Panc1 (cell line): ENCODE data around the gene ELOF1. TPM values are rescaled to one million over a fixed set of nuclear protein-coding genes. Genes with fewer than 3 reads are reported as not detected.
"Not testable (repeated sequence)": the region's sequence is repeated elsewhere in the genome, so short reads cannot be mapped to it uniquely, and the experiment has no call there.

Experiments
- ATAC-seq: fragments of 200-7000 bp; cut with Tn5 transposase; 2 replicates; pipeline ENCODE4 v1.9.1; 2020; ENCODE audit warnings: mild to moderate bottlenecking, moderate library complexity
- BruUV-seq: library from RNA; stranded (reverse); fragments of 400-500 nt; replicated peaks from 2 replicates; lab custom pipeline; 2021; lab: Mats Ljungman, UMichigan
- CTCF ChIA-PET: fragments of 300-600 bp; sonication (Branson Sonifier 250); formaldehyde crosslinking; loops from one replicate; lab custom pipeline; 2022; ENCODE audit warnings: antibody characterized with exemption; lab: Charles Lee
- POLR2A ChIA-PET: fragments of 300-600 bp; sonication (Branson Sonifier 250); formaldehyde crosslinking; loops from one replicate; lab custom pipeline; 2022; ENCODE audit warnings: antibody characterized with exemption; lab: Charles Lee
- DNase-seq: peaks from one replicate; pipeline ENCODE4 v3.0.0-alpha.2; 2010; ENCODE audit warnings: low read depth, low spot score
- H3K27ac ChIP-seq: 2 replicates; pipeline ENCODE4 v1.5.1; 2011; ENCODE audit warnings: mild to moderate bottlenecking, low read length, inconsistent platforms
- H3K27me3 ChIP-seq: fragments of 200-500 bp; sonication (Bioruptor generic); 2 replicates; pipeline ENCODE4 v1.6.0; 2014; ENCODE audit warnings: low read length, inconsistent platforms; ENCODE audit not compliant: control insufficient read depth, insufficient read depth
- H3K36me3 ChIP-seq: fragments of 200-500 bp; sonication (Bioruptor generic); 2 replicates; pipeline ENCODE4 v1.5.1; 2014; ENCODE audit warnings: inconsistent platforms, mild to moderate bottlenecking, low read length, moderate library complexity; ENCODE audit not compliant: control insufficient read depth, insufficient read depth
- H3K4me1 ChIP-seq: 2 replicates; pipeline ENCODE4 v1.5.1; 2011; ENCODE audit warnings: inconsistent platforms, mild to moderate bottlenecking, low read length, moderate library complexity; ENCODE audit not compliant: control insufficient read depth, insufficient read depth
- H3K4me3 ChIP-seq, 2 experiments: 2 replicates each; pipeline ENCODE4 v1.5.1; 2011 to 2012; ENCODE audit warnings: low read depth in 2 of 2, low read length in 2 of 2, mild to moderate bottlenecking in 2 of 2, inconsistent platforms in 1 of 2, moderate library complexity in 1 of 2
- H3K9me3 ChIP-seq: fragments of 200-500 bp; sonication (Bioruptor generic); 2 replicates; pipeline ENCODE4 v1.5.1; 2014; ENCODE audit warnings: low read depth, mild to moderate bottlenecking, inconsistent platforms, low read length, moderate library complexity; ENCODE audit not compliant: control insufficient read depth, insufficient read depth
- POLR2AphosphoS5 ChIP-seq: IDR thresholded peaks from 2 replicates; pipeline ENCODE4 v1.6.1; 2012; ENCODE audit warnings: mild to moderate bottlenecking, low read depth, low read length, moderate library complexity
- SIN3A ChIP-seq: IDR thresholded peaks from 2 replicates; pipeline ENCODE4 v1.6.1; 2012; ENCODE audit warnings: low read depth, mild to moderate bottlenecking, low read length, moderate library complexity, borderline replicate concordance; ENCODE audit not compliant: insufficient read depth
- TCF7L2 ChIP-seq: IDR thresholded peaks from 2 replicates; pipeline ENCODE4 v1.6.1; 2011; ENCODE audit warnings: mild to moderate bottlenecking, low read depth, low read length, inconsistent platforms
- in situ Hi-C: cut with HindIII; loops from 2 replicates; pipeline ENCODE4 v1.10.0; 2016; ENCODE audit warnings: low sequenced_read_pairs, low pct_unique_long_range_greater_than_20kb
- intact Hi-C: fragments of 100-400 bp; cut with micrococcal nuclease; formaldehyde crosslinking; loops from one replicate; pipeline ENCODE4 v1.10.0; 2022; ENCODE audit not compliant: unreplicated experiment
- total RNA-seq: library from RNA; stranded (reverse); gene quantifications from one replicate; pipeline ENCODE4 v1.2.1, GENCODE V29; 2021; ENCODE audit not compliant: unreplicated experiment
- TF ChIP-seq, protein P1 (sequence below), 2 experiments: IDR thresholded peaks; 2 replicates each; pipeline ENCODE4 v1.6.1; 2011 to 2012; ENCODE audit warnings: low read depth in 2 of 2, control low read depth in 1 of 2, low read length in 1 of 2, mild to moderate bottlenecking in 1 of 2, moderate library complexity in 1 of 2; ENCODE audit not compliant: insufficient read depth in 1 of 2
- TF ChIP-seq, protein P2 (sequence below): fragments of 450-650 bp; IDR thresholded peaks from 2 replicates; pipeline ENCODE4 v1.5.1; 2017; ENCODE audit warnings: mild to moderate bottlenecking

Gene ELOF1
- total RNA-seq, 1 experiment from 2014 or later: 62.2 TPM

DNA sequence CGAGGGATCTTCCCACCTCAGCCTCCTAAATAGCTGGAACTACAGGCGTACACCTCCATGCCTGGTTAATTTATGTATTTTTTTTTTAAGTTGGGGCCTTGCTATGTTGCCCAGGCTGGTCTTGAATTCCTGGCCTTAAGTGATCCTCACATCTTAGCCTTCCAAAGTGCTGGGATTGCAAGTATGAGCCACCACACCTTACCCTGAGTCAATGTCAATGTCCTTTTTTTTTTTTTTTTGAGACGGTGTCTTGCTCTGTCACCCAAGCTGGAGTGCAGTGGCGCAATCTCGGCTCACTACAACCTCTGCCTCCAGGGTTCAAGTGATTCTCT is 6.6 kb upstream of the ELOF1 start:
- POLR2A ChIA-PET, H3K4me3 ChIP-seq, H3K27me3 ChIP-seq, DNase-seq, intact Hi-C loops, H3K9me3 ChIP-seq, ATAC-seq, H3K4me1 ChIP-seq, H3K36me3 ChIP-seq, BruUV-seq, H3K27ac ChIP-seq, CTCF ChIA-PET: not testable (repeated sequence)
- in situ Hi-C loops: loop anchor here (25.0 kb wide), 1 partner anchor 253 kb away; no protein-coding TSS in a partner anchor

DNA sequence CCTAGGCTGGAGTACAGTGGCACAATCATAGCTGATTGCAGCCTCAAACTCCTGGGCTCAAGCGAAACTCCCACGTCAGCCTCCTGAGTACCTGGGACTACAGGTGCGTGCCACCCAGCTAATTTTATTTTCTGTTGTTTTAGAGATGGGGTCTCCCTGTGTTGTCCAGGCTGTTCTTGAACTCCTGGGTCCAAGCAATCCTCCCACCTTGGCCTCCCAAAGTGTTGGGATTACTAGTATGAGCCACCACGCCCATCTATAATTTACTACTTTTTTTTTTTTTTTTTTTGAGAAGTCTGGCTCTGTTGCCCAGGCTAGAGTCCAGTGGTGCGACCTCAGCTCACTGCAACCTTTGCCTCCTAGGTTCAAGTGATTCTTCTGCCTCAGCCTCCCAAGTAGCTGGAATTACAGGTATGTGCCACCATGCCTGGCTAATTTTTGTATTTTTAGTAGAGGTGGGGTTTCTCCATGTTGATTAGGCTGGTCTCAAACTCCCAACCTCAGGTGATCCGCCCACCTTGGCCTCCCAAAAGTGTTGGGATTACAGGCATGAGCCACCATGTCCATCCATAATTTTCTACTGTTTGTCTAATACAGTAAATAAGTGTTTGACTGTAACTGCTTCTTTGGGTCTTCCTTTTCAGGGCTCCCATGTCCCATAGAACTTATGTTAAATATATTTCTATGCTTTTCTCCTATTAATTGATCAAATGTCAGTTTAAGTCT is 5.2 kb upstream of the ELOF1 start:
- H3K27ac ChIP-seq, H3K4me3 ChIP-seq, H3K36me3 ChIP-seq, H3K27me3 ChIP-seq, H3K4me1 ChIP-seq, intact Hi-C loops, CTCF ChIA-PET, H3K9me3 ChIP-seq, ATAC-seq, BruUV-seq, POLR2A ChIA-PET, DNase-seq: not testable (repeated sequence)
- in situ Hi-C loops: loop anchor here (25.0 kb wide), 1 partner anchor 252 kb away; no protein-coding TSS in a partner anchor

DNA sequence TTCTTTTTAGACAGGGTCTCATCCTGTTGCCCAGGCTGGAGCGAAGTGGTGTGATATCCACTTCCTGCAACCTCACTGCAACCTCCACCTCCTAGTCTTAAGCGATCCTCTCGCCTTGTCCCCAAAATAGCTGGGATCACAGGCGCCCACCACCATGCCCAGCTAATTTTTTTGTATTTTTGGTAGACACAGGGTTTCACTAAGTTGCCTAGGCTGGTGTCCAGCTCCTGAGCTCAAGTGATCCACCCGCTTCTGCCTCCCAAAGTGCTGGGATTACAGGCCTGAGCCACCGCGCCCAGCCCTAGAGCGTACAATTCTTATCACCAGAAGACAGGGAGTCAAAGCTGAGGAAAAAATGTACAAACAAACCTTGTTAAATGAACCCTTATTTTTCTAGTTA is 4.5 kb upstream of the ELOF1 start:
- no peaks in the 10 kb centered on the region for H3K9me3 ChIP-seq
- in situ Hi-C loops (loop anchor here (25.0 kb wide), 1 partner anchor 251 kb away; no protein-coding TSS in a partner anchor), intact Hi-C loops (no loop called here)
- DNase-seq (no peak), ATAC-seq (no peak)
- H3K4me1 ChIP-seq: no peaks in the 10 kb centered on the region
- no peak overlapping the region for H3K4me3 ChIP-seq
- no peaks in the 10 kb centered on the region for H3K27me3 ChIP-seq
- ChIA-PET CTCF (no interaction called here), POLR2A (no interaction called here)
- no TSS peak for BruUV-seq
- no peak overlapping the region for H3K27ac ChIP-seq
- H3K36me3 ChIP-seq: no peaks in the 10 kb centered on the region; the same call in 1 of the 2 replicates
- TF ChIP-seq, protein P1, sequence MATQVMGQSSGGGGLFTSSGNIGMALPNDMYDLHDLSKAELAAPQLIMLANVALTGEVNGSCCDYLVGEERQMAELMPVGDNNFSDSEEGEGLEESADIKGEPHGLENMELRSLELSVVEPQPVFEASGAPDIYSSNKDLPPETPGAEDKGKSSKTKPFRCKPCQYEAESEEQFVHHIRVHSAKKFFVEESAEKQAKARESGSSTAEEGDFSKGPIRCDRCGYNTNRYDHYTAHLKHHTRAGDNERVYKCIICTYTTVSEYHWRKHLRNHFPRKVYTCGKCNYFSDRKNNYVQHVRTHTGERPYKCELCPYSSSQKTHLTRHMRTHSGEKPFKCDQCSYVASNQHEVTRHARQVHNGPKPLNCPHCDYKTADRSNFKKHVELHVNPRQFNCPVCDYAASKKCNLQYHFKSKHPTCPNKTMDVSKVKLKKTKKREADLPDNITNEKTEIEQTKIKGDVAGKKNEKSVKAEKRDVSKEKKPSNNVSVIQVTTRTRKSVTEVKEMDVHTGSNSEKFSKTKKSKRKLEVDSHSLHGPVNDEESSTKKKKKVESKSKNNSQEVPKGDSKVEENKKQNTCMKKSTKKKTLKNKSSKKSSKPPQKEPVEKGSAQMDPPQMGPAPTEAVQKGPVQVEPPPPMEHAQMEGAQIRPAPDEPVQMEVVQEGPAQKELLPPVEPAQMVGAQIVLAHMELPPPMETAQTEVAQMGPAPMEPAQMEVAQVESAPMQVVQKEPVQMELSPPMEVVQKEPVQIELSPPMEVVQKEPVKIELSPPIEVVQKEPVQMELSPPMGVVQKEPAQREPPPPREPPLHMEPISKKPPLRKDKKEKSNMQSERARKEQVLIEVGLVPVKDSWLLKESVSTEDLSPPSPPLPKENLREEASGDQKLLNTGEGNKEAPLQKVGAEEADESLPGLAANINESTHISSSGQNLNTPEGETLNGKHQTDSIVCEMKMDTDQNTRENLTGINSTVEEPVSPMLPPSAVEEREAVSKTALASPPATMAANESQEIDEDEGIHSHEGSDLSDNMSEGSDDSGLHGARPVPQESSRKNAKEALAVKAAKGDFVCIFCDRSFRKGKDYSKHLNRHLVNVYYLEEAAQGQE (IDR thresholded peaks at IDR 0.05; ENCODE audit: insufficient read depth in 1 of 2, low read depth in 2 of 2, low read length in 1 of 2): no peak
- TF ChIP-seq TCF7L2: no peak
- TF ChIP-seq POLR2AphosphoS5: no peak
- no peak for TF ChIP-seq SIN3A
- TF ChIP-seq, protein P2, sequence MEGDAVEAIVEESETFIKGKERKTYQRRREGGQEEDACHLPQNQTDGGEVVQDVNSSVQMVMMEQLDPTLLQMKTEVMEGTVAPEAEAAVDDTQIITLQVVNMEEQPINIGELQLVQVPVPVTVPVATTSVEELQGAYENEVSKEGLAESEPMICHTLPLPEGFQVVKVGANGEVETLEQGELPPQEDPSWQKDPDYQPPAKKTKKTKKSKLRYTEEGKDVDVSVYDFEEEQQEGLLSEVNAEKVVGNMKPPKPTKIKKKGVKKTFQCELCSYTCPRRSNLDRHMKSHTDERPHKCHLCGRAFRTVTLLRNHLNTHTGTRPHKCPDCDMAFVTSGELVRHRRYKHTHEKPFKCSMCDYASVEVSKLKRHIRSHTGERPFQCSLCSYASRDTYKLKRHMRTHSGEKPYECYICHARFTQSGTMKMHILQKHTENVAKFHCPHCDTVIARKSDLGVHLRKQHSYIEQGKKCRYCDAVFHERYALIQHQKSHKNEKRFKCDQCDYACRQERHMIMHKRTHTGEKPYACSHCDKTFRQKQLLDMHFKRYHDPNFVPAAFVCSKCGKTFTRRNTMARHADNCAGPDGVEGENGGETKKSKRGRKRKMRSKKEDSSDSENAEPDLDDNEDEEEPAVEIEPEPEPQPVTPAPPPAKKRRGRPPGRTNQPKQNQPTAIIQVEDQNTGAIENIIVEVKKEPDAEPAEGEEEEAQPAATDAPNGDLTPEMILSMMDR: no peak
